T-helper 22 cell (primary cell): ENCODE measurements around the gene OTOR.

ENCODE experiments used
- DNase-seq: peaks from one replicate; pipeline ENCODE4 v3.0.0-alpha.2; 2020; ENCODE audit warnings: low read depth

Gene OTOR

GRCh38 chr20:16749573-16749972 is 1.4 kb downstream of the OTOR start:
- no peak for DNase-seq

DNA sequence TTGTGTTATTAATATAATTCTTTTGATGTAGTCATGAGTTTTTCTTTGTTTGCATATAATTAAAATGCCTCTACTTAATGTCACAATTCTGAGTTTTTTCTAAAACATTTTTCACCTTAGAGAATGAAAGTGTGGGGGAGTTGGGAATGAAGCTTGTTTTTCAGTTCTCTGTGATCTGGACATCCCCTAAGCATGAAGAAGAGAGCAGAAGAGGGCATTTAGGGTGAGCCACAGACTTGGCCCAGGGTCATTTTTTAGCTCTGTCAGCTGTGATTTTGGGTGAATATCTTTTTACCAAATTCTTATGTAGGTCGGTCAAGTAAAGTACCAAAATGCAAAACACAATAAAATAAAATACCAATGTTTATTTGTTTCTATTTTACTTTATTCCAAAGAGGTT is 3.9 kb downstream of the OTOR start:
- no peak for DNase-seq

DNA sequence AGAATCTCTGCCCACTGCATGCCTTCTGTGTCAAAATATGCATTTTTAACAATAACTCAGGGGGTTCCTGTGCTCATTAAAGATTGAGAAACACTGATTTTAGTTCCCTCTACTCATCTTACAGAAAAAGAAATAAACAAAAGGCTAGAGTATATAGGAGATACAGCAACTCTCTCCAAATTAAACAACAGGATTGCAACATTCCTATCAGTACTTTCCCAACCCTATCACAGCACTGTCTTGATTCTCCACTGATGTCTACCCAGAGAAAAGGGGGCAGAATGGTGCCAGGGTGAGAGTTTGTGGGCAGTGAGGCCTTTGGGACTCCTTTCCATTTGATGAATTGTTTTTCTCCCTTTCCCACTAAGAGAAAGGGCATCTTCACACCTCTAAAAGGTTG is 4.7 kb downstream of the OTOR start:
- no peak for DNase-seq

- DNase-seq = no peak
These were observed 10.5 kb downstream of the OTOR start for GRCh38 chr20:16758454-16759180.

- no peak for DNase-seq
These were observed 11.0 kb downstream of the OTOR start for GRCh38 chr20:16759181-16759563.

DNA sequence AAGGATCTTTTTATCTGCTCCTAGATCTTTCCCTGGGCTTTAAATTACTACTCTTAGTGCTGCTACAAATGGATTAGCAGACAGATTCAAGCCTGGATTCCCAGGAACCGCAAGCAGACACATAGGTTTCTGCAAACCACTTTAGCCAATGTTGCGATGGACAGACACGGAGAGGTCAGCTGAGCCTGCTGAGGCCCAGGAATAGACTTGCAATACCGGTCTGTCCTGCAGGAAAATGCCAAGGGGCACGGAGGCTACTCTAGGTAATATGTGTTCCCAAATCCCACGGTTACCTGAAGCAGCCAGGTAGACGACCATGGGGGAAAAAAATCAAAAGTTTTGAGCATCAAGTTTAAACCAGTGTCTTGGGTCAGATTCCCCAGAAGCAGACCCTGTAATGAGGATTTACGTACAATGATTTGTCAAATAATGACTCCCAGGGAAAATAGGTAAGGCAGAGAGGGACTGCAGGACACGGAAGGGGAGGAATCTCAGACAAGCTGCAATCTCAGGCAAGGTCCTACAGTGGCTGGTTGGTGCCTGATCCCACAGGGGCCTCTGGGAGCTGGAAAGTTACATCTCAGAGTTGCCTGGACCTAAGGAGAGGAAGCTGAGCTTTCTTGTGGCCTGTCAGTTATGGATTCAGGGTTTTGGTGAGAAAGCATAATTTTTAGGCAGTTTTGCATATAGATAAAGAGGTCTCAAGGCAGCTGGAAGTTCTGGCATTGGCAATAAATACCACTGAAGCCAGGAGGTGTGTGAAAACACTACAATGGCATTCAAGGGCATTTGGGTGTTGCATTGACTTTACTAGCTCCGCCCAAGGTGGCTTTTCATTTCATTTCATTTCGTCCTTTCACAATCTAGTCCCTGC is 12.5 kb downstream of the OTOR start:
- no peak for DNase-seq

DNA sequence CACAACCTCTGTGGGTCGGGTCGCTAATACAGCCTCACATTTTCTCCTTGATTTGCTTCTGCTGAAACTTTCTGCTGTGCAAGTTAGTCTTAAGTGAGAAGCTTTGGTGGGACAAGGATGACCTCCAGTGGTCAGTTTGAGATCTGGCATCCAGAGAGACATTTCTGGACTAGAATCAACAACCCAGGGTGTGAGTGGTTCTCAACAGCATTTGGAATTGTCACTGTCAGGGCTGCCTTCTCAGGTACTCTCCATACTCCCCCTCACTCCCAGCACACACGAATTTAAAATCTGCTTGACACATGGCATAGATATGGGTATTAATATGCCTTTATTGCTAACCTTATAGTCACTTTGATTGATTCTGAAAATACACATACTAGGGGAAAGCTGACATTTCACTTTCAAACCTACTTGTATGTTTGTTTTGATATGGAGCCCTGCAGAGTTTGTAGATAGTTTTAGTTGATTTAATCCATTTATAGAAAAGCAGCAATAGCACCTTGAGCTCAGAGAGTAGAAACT is 13.2 kb downstream of the OTOR start:
- DNase-seq = no peak

DNA sequence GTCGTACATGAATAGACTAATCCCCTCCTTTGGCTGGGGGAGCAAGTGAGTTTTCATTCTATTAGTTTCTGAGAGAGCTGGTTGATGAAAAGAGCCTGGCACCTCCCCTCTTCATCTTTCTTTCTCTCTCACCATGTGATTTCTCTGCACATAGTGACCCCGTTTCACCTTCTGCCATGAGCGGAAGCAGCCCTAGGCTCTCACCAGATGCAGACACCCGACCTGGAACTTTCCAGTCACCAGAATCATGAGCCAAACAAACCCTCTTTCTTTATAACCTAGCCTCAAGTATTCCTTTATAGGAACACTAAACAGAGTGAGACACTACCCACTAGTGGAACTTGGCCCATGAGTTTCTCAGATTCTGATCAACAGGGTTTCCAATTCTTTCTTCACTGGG is 16.4 kb downstream of the OTOR start:
- DNase-seq = no peak

DNA sequence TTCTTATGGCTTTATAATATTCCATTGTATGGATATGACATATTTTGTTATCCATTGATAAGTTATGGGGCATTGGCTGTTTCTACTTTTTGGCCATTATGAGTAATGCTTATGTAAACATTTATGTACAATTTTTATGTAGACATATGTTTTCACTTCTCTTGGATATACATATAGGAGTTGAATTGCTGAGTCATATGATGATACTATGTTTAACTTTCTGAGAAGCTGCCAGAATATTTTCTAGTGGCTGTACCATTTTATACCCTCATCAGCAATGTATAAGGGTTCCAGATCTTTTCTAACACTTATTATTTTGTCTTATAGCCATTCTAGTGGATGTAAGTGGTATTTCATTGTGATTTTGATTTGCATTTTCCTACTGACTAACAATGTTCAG is 23.1 kb downstream of the OTOR start:
- no peak for DNase-seq

DNA sequence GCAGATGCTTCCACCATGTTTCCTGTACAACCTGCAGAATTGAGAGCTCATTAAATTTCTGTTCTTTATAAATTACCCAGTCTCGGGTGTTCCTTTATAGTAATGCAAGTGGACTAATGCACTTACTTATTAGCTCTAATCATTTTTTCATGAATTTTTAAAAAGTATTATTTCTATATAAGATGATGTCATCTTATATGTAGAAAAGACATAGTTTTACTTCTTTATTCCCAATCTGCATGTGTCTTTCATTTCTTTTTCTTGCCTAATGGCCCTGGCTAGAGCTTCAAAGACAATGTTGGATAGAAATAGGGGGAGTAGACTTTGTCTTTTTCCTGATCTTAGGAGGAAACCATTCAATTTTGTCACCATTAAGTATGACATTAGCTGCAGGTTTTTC is 27.8 kb downstream of the OTOR start:
- no peak for DNase-seq

DNA sequence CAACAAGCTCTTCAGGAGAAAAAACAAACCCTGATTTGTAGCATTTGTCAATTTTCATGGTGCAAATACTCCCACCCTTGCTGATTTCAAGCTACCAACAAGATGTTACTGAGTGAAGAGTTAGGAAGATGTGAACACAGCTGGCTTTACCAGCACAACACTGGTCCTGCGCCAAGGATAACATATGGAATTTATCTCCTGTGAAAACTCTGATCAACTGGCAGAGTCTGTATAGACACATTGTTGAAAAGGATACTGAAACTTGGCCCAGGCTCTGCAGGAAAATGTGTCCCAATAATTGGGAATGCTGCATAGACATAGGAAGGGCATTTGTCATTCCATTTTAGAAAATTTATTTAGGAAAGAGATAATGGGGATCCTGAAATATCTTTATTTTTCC is 29.0 kb downstream of the OTOR start:
- DNase-seq = no peak

- DNase-seq = no peak
These were observed 30.0 kb downstream of the OTOR start for GRCh38 chr20:16778159-16778558.

GRCh38 chr20:16781496-16781895 is 33.3 kb downstream of the OTOR start:
- DNase-seq = no peak

GRCh38 chr20:16785226-16785625 is 37.1 kb downstream of the OTOR start:
- no peak for DNase-seq
